Tibial nerve (tissue), 4 donors: Measurements from ENCODE around the gene CLEC4A.
"Not testable (repeated sequence)": the region's sequence is repeated elsewhere in the genome, so short reads cannot be mapped to it uniquely, and the experiment has no call there.

Source experiments
- CTCF ChIP-seq, 5 experiments: fragments of 200-600 bp in 3 of 5; fragments of 450-650 bp in 2 of 5; sonication (generic) in 3 of 5; IDR thresholded peaks; one replicate each; pipeline ENCODE4 v1.5.1; 2016 to 2019; ENCODE audit warnings: antibody characterized with exemption in 5 of 5, mild to moderate bottlenecking in 3 of 5, moderate library complexity in 2 of 5
- EP300 ChIP-seq, 2 donors: sonication (generic); formaldehyde crosslinking; IDR thresholded peaks; one replicate each; pipeline ENCODE4 v1.6.1; 2017; ENCODE audit warnings: antibody characterized with exemption in 2 of 2, mild to moderate bottlenecking in 1 of 2
- POLR2A ChIP-seq, 2 donors: fragments of 450-650 bp; IDR thresholded peaks; one replicate each; pipeline ENCODE4 v1.6.1; 2017; ENCODE audit warnings: antibody characterized with exemption in 2 of 2, mild to moderate bottlenecking in 2 of 2, moderate library complexity in 2 of 2

DNA sequence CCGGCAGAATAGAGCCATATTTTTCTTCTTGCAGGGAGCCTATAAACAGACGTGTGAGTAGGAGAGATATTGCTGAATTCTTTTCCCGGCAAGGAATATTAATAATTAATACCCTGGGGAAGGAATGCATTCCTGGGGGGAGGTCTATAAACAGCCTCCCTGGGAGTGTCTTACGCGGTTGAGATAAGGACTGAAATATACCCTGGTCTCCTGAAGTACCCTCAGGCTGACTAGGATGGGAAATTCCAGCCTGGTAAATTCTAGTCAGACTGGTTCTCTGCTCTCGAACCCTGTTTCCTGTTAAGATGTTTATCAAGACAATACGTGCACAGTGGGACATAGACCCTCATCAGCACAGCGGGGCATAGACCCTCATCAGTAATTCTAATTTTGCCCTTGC lies 18.2 kb downstream of the CLEC4A start:
- TF ChIP-seq CTCF, POLR2A, EP300 (IDR thresholded peaks at IDR 0.05): not testable (repeated sequence)
